DMS53 (cell line): Measurements from ENCODE around the gene EREG.
A peak's percentile ranks its signal among the peaks of the same experiment; 100 is the strongest.

Experiments used
- DNase-seq: peaks from one replicate; lab custom pipeline; 2025; lab: John Stamatoyannopoulos, UW

EREG gene

GRCh38 chr4:74344031-74344430 is 20.9 kb upstream of the EREG start:
- no peak for DNase-seq

- DNase-seq, result no peak
These were observed 11.1 kb upstream of the EREG start for GRCh38 chr4:74353858-74354257.

GRCh38 chr4:74357965-74358364 is 7.0 kb upstream of the EREG start:
- no peak for DNase-seq

GRCh38 chr4:74361671-74362070 is 3.3 kb upstream of the EREG start:
- DNase-seq, result no peak

GRCh38 chr4:74362347-74362746 is 2.6 kb upstream of the EREG start:
- no peak for DNase-seq

GRCh38 chr4:74364256-74364651 is 691 bp upstream of the EREG start:
- no peak for DNase-seq

GRCh38 chr4:74365761-74366160 is 816 bp downstream of the EREG start:
- DNase-seq, result peak; percentile 21

- DNase-seq, result no peak
These were observed 1.5 kb downstream of the EREG start for GRCh38 chr4:74366367-74366911.

- no peak for DNase-seq
These were observed 2.8 kb downstream of the EREG start for GRCh38 chr4:74367656-74368290.

- DNase-seq, result no peak
These were observed 3.7 kb downstream of the EREG start for GRCh38 chr4:74368596-74368995.

- no peak for DNase-seq
These were observed 4.9 kb downstream of the EREG start for GRCh38 chr4:74369855-74370254.

- peak; percentile 77 for DNase-seq
These were observed 6.0 kb downstream of the EREG start for GRCh38 chr4:74370912-74371311.

- no peak for DNase-seq
These were observed 9.2 kb downstream of the EREG start for GRCh38 chr4:74374128-74374527.

GRCh38 chr4:74374561-74375327 is 9.8 kb downstream of the EREG start:
- peak; percentile 72 for DNase-seq

GRCh38 chr4:74375824-74376426 is 11.0 kb downstream of the EREG start:
- no peak for DNase-seq

GRCh38 chr4:74376888-74377483 is 12.0 kb downstream of the EREG start:
- DNase-seq, result peak; percentile 73

- DNase-seq, result no peak
These were observed 12.8 kb downstream of the EREG start for GRCh38 chr4:74377714-74378113.

GRCh38 chr4:74378573-74378972 is 13.6 kb downstream of the EREG start:
- DNase-seq, result no peak

- no peak for DNase-seq
These were observed 15.0 kb downstream of the EREG start for GRCh38 chr4:74379912-74380311.

- no peak for DNase-seq
These were observed 20.4 kb downstream of the EREG start for GRCh38 chr4:74385386-74385785.

- DNase-seq, result no peak
These were observed 21.2 kb downstream of the EREG start for GRCh38 chr4:74386159-74386558.

GRCh38 chr4:74387790-74388189 is 22.8 kb downstream of the EREG start:
- no peak for DNase-seq

GRCh38 chr4:74389494-74389893 is 24.5 kb downstream of the EREG start:
- no peak for DNase-seq
